ENCODE data around the gene GPX2.

- no peak for TF ChIP-seq CTCF (IDR thresholded peaks at IDR 0.05; ENCODE audit: low read length)
- no peak for TF ChIP-seq EZH2 (optimal IDR thresholded peaks at IDR 0.05; ENCODE audit: low read depth, low read length)
- TF ChIP-seq EZH2phosphoT487 (IDR thresholded peaks at IDR 0.05; ENCODE audit: low read length), result no peak
Measured at GRCh38 chr14:64926398-64926995, 16.0 kb downstream of the GPX2 start.

All from MM.1S (cell line).